ENCODE results near the gene LTK. TPM values are rescaled to one million over a fixed set of nuclear protein-coding genes. Genes with fewer than 3 reads are reported as not detected.

LTK gene
- total RNA-seq, 2 donors from 2014 or later, result 0.44 to 0.57 TPM

DNA sequence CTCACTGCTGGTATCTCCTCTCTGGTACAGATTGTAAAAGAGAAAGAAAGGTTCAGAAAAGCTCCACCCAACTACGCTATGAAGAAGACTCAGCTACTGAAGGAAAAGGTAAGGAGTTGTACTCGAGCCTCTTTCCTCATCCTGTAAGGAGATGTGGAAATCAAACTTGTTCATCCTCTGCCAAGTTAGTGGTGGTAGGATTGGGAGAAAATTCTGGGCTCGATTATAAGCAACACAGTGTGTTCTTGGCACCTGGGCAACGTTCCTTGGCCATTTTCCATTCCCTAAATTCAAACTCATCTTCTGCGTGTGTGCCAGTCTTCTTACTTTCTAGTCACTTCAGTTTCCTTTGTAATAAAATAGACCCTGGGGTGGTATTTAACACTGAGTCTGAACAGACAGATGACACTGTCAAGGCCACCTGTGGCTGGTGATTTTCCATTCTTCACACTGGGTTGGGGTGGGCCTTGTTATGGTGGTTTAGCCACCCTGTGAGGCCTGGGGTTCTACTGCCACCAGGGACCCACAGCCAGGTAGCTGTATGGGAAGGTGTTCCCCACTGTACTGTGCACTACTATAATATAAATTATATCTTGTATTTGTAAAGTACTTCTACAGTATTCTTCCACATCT, 37.1 kb downstream of the LTK start:
- H3K27me3 Mint-ChIP-seq (ENCODE audit: insufficient read depth), result no peaks in the 10 kb centered on the region
- TF ChIP-seq, protein P1, sequence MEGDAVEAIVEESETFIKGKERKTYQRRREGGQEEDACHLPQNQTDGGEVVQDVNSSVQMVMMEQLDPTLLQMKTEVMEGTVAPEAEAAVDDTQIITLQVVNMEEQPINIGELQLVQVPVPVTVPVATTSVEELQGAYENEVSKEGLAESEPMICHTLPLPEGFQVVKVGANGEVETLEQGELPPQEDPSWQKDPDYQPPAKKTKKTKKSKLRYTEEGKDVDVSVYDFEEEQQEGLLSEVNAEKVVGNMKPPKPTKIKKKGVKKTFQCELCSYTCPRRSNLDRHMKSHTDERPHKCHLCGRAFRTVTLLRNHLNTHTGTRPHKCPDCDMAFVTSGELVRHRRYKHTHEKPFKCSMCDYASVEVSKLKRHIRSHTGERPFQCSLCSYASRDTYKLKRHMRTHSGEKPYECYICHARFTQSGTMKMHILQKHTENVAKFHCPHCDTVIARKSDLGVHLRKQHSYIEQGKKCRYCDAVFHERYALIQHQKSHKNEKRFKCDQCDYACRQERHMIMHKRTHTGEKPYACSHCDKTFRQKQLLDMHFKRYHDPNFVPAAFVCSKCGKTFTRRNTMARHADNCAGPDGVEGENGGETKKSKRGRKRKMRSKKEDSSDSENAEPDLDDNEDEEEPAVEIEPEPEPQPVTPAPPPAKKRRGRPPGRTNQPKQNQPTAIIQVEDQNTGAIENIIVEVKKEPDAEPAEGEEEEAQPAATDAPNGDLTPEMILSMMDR (conservative IDR thresholded peaks at IDR 0.05), result no peak
- H3K36me3 Mint-ChIP-seq (ENCODE audit: low read depth), result peaks cover 73% of the 10 kb centered on the region
- H3K4me1 Mint-ChIP-seq, result no peaks in the 10 kb centered on the region
- 91 to 97% methylated on average over 3 to 4 of the region's 5 CpGs for WGBS, 2 experiments (ENCODE audit: insufficient coverage in 1 of 2, insufficient read length in 1 of 2)
- DNase-seq, result no peak
- H3K9me3 ChIP-seq (ENCODE audit: control insufficient read depth, low read length), result no peaks in the 10 kb centered on the region
- H3K4me1 ChIP-seq (ENCODE audit: control insufficient read depth, insufficient read depth, low read length), result no peaks in the 10 kb centered on the region
- no peaks in the 10 kb centered on the region for H3K9me3 Mint-ChIP-seq
- H3K27ac ChIP-seq (ENCODE audit: low read depth, low read length), result no peak overlapping the region
- H3K27ac Mint-ChIP-seq, result no peak overlapping the region
- H3K4me3 Mint-ChIP-seq, result no peak overlapping the region
- H3K27me3 ChIP-seq (ENCODE audit: control insufficient read depth, insufficient read depth, low read length, poor library complexity, severe bottlenecking), result no peaks in the 10 kb centered on the region
- no peak overlapping the region for H3K4me3 ChIP-seq (ENCODE audit: low read length)
- no peak overlapping the region for H3K9ac ChIP-seq (ENCODE audit: extremely low read depth, low read length, poor library complexity, severe bottlenecking)
- H3K36me3 ChIP-seq (ENCODE audit: control insufficient read depth, insufficient read depth, low read length), result peaks cover 76% of the 10 kb centered on the region

DNA sequence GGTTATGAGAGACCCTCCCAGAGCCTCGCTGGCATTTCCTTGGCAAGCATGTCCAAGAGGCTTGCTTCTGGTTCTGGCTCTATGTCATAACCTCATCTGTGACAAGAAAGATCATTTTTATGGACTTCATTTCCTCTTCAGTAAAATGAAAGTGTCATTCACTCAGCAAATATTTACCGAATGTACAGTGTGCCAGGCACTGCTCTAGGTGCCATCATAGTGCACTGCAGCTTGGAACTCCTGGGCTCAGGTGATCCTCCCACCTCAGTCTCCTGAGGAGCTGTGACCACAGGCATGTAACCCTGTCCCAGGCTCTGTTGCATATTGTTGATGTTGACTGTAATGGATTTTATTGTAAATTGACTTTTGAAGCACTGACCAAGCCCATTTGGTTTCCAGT, 38.7 kb downstream of the LTK start:
- Histone ChIP-seq H3K4me1 (ENCODE audit: control insufficient read depth, insufficient read depth, low read length) (no peaks in the 10 kb centered on the region), H3K9ac (ENCODE audit: extremely low read depth, low read length, poor library complexity, severe bottlenecking) (no peak overlapping the region), H3K4me3 (ENCODE audit: low read length) (no peak overlapping the region), H3K9me3 (ENCODE audit: control insufficient read depth, low read length) (no peaks in the 10 kb centered on the region), H3K27ac (ENCODE audit: low read depth, low read length) (no peak overlapping the region), H3K36me3 (ENCODE audit: control insufficient read depth, insufficient read depth, low read length) (peaks cover 75% of the 10 kb centered on the region), H3K27me3 (ENCODE audit: control insufficient read depth, insufficient read depth, low read length, poor library complexity, severe bottlenecking) (no peaks in the 10 kb centered on the region)
- Mint-ChIP-seq H3K27me3 (ENCODE audit: insufficient read depth) (no peaks in the 10 kb centered on the region), H3K4me3 (no peak overlapping the region), H3K36me3 (ENCODE audit: low read depth) (peaks cover 71% of the 10 kb centered on the region), H3K9me3 (no peaks in the 10 kb centered on the region), H3K27ac (no peak overlapping the region), H3K4me1 (no peaks in the 10 kb centered on the region)
- 94 to 98% methylated on average over 1 to 2 of the region's 2 CpGs for WGBS, 2 experiments (ENCODE audit: insufficient coverage in 1 of 2, insufficient read length in 1 of 2)
- no peak for DNase-seq
- TF ChIP-seq, protein P1 (conservative IDR thresholded peaks at IDR 0.05), result no peak

DNA sequence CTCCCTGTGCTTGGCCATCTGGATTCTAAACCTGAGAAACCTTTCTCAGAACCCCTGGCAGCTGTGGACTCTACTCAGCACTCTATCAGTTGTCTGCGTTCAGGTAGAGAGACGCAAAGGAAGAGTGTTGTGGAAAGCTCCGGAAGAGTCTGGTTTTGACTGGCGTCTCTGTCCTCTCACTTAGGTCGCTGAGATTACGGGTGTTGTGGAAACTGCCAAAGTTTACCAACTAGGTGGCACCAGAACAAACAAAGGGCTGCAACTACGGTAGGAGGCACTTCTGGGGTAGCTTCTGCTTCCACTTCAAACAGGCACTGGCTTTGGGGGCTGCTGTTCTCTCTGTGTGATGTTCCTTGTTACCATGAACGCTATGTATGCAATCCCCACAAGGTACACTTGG, 39.2 kb downstream of the LTK start:
- Mint-ChIP-seq H3K27ac (no peak overlapping the region), H3K4me3 (no peak overlapping the region), H3K9me3 (no peaks in the 10 kb centered on the region), H3K36me3 (ENCODE audit: low read depth) (peaks cover 74% of the 10 kb centered on the region), H3K27me3 (ENCODE audit: insufficient read depth) (no peaks in the 10 kb centered on the region), H3K4me1 (no peaks in the 10 kb centered on the region)
- no peak overlapping the region for H3K4me3 ChIP-seq (ENCODE audit: low read length)
- H3K27me3 ChIP-seq (ENCODE audit: control insufficient read depth, insufficient read depth, low read length, poor library complexity, severe bottlenecking), result no peaks in the 10 kb centered on the region
- no peak overlapping the region for H3K27ac ChIP-seq (ENCODE audit: low read depth, low read length)
- TF ChIP-seq, protein P1 (conservative IDR thresholded peaks at IDR 0.05), result no peak
- no peak overlapping the region for H3K9ac ChIP-seq (ENCODE audit: extremely low read depth, low read length, poor library complexity, severe bottlenecking)
- H3K9me3 ChIP-seq (ENCODE audit: control insufficient read depth, low read length), result no peaks in the 10 kb centered on the region
- H3K36me3 ChIP-seq (ENCODE audit: control insufficient read depth, insufficient read depth, low read length), result peaks cover 77% of the 10 kb centered on the region
- DNase-seq, result no peak
- 95 to 98% methylated on average over 8 of the region's 8 CpGs for WGBS, 2 experiments (ENCODE audit: insufficient coverage in 1 of 2, insufficient read length in 1 of 2)
- no peaks in the 10 kb centered on the region for H3K4me1 ChIP-seq (ENCODE audit: control insufficient read depth, insufficient read depth, low read length)
